Kidney epithelial cell (primary cell): Measurements from ENCODE around the gene SPRN. TPM values are rescaled to one million over a fixed set of nuclear protein-coding genes. Genes with fewer than 3 reads are reported as not detected.
"Not testable (repeated sequence)": the region's sequence is repeated elsewhere in the genome, so short reads cannot be mapped to it uniquely, and the experiment has no call there.

Experiments used
- DNase-seq: peaks from one replicate; pipeline ENCODE4 v3.0.0-alpha.2; 2010; ENCODE audit warnings: low read depth
- H3K27me3 ChIP-seq: 2 replicates; pipeline ENCODE4 v1.6.0; 2011; ENCODE audit warnings: low read length; ENCODE audit not compliant: control insufficient read depth, insufficient read depth
- H3K36me3 ChIP-seq: 2 replicates; pipeline ENCODE4 v1.5.1; 2011; ENCODE audit warnings: low read length; ENCODE audit not compliant: control insufficient read depth, insufficient read depth
- H3K4me3 ChIP-seq: 2 replicates; pipeline ENCODE4 v1.5.1; 2011; ENCODE audit warnings: low read depth, mild to moderate bottlenecking, control low read depth, low read length
- CTCF ChIP-seq: IDR thresholded peaks from 2 replicates; pipeline ENCODE4 v1.5.1; 2011; ENCODE audit warnings: mild to moderate bottlenecking, moderate library complexity, low read length, control low read depth, inconsistent platforms; ENCODE audit not compliant: insufficient read depth, poor library complexity, severe bottlenecking
- total RNA-seq: library from RNA; depleted of rRNA; stranded (reverse); fragments of >200 nt; gene quantifications from 2 replicates; pipeline ENCODE4 v1.2.3, GENCODE V29; 2015

SPRN gene
- total RNA-seq, 1 donor from 2014 or later = 2.1 TPM

DNA sequence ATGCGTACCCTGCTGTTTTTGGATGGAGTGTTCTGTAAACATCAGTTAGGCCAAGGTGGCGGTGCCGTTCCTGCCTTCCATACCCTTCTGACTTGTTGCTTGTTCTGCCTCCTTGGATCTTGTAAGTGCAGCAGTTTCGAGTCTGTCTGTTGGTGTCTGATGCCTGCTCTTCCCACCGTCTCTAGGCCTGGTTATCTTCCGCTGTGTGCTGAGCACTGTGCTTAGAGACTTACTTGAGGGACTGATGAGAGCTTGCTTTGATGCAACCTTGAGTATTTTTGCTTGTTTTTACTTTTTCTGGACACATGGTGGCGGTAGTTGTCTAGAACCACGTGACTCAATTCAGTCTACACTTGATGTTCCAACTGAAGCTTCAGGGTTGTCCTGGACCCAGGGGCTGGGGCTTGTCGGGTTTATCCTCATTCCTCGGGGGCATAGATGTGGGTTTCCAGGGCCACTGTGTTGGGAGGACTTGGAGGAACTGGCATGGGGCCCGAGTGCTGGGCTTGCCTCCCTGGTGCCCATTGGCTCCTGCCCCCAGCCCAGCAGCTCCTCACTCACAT, 14.4 kb upstream of the SPRN start:
- Histone ChIP-seq H3K27me3 (no peaks in the 10 kb centered on the region), H3K4me3 (no peak overlapping the region), H3K36me3 (no peaks in the 10 kb centered on the region)
- no peak for DNase-seq
- TF ChIP-seq CTCF = no peak

- not testable (repeated sequence) for H3K27me3 ChIP-seq, DNase-seq, H3K4me3 ChIP-seq, H3K36me3 ChIP-seq
These were observed 8.4 kb upstream of the SPRN start for GRCh38 chr10:133432789-133433188.

DNA sequence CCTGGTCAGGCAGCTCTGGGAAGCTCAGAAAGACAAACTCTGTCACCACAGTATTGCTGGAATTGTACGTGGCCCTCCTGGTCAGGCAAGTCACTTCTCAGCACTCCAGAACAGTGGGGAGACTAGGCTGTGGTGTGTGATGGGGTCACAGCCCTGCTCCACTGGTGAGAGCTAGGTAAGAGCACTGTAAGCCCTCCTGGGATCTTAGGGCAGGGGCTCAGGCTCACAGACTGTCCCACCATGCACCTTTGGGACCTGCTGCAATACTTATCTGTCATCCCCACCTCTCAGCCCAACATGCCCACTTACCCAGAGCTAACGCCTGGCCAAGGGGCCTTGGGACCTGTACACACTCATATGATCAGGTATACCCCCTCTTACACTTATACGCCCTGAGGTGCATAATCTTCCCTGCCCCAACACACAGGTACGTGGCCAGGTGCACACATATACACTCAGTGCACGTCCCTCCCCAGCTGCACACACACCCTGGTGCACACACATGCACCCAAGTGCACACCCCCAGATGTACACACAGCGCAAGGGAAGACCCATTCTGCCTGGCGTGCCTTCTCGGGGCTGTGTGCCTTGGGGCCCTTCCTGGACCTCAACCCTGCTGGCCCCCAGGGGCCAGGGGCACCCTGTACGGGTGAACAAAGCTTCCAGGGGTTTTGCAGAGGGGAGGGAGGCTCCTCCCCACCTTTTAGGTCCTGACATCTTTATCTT, 7.6 kb upstream of the SPRN start:
- not testable (repeated sequence) for H3K36me3 ChIP-seq, DNase-seq, H3K27me3 ChIP-seq, H3K4me3 ChIP-seq

DNA sequence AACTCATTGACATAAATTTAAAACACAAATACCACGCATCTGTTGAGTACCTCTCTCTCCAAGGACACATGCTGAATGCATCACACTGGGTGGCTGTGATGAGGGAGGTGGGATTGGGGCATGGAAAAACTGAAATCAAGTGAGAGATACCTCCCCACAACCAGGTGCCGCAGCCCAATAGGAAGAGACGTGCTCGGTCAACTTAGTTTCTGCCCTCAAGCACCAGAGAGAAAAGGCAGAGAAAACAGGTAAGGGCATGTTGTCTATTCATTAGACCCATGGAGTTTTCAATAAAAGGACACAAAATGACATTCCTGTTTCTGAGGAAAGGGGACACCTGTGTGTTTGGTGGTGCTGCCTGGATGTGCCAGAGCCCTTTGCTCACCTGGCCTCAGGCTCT, 5.1 kb upstream of the SPRN start:
- not testable (repeated sequence) for H3K4me3 ChIP-seq, H3K36me3 ChIP-seq, H3K27me3 ChIP-seq, DNase-seq

GRCh38 chr10:133424102-133424501, 323 bp downstream of the SPRN start:
- not testable (repeated sequence) for DNase-seq, H3K36me3 ChIP-seq, H3K4me3 ChIP-seq
- peaks cover 12% of the 10 kb centered on the region for H3K27me3 ChIP-seq

- Histone ChIP-seq H3K4me3 (no peak overlapping the region), H3K27me3 (peaks cover 12% of the 10 kb centered on the region), H3K36me3 (no peaks in the 10 kb centered on the region)
- no peak for DNase-seq
- TF ChIP-seq CTCF = no peak
These were observed 1.3 kb downstream of the SPRN start for GRCh38 chr10:133422807-133423771.

DNA sequence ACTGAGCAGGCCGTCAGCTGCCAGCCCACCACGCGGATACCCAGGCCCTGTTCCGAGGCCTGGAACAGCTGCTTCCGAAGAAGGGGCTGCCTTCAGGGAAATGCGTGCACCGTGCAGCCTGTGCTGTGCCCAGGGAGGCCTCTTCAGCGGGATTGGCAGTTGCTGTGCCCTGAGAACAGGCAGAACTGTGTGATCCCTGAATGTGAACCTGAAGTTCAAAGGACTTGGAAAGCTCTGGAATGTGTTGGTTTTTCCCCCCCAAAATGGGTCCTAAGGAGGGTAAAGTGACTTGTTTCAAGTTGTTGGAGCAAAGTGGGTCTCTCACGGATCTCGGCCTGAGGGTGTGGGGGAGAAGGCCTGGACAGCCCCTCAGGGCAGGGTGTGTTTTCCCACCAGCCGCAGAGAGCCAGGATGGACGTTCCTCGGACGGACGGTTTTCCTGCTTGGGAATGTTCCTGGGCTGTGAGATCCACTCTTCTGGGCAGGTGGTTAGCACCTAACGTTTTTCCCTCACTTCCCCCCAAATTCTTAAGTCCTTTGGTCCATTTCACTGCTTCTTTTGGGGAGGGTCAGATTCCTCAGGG, 2.1 kb downstream of the SPRN start:
- TF ChIP-seq CTCF = no peak
- Histone ChIP-seq H3K36me3 (no peaks in the 10 kb centered on the region), H3K27me3 (peaks cover 12% of the 10 kb centered on the region), H3K4me3 (no peak overlapping the region)
- DNase-seq = no peak
